ENCODE results near the gene LAMP1.

Gene LAMP1

DNA sequence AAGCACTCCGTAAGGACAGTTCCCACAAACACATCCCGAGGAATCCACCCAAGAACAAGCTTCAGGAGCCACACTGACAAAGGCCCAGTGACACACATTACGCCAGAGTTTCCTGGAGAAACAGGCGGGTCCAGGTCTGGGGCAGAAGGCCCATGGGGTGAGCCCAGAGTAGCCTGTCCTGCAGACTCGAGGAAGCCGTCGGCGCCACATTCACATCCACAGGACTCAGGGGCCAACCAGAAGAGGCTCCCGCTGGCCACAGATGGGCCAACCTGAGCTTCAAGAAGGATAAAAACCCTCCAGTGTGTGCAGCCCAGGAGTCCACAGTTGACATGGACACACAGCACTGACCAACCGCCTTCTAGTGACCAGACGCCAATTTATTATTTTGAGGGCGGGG lies 35.6 kb downstream of the LAMP1 start:
- no peak for DNase-seq (ENCODE audit: extremely low read depth, low read depth)
- H3K4me3 ChIP-seq (replicated peaks; ENCODE audit: low read depth, low read length), result no peak overlapping the region
- TF ChIP-seq, protein P1, sequence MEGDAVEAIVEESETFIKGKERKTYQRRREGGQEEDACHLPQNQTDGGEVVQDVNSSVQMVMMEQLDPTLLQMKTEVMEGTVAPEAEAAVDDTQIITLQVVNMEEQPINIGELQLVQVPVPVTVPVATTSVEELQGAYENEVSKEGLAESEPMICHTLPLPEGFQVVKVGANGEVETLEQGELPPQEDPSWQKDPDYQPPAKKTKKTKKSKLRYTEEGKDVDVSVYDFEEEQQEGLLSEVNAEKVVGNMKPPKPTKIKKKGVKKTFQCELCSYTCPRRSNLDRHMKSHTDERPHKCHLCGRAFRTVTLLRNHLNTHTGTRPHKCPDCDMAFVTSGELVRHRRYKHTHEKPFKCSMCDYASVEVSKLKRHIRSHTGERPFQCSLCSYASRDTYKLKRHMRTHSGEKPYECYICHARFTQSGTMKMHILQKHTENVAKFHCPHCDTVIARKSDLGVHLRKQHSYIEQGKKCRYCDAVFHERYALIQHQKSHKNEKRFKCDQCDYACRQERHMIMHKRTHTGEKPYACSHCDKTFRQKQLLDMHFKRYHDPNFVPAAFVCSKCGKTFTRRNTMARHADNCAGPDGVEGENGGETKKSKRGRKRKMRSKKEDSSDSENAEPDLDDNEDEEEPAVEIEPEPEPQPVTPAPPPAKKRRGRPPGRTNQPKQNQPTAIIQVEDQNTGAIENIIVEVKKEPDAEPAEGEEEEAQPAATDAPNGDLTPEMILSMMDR (IDR thresholded peaks at IDR 0.05; ENCODE audit: low read depth, low read length, missing control alignments), result no peak

DNA sequence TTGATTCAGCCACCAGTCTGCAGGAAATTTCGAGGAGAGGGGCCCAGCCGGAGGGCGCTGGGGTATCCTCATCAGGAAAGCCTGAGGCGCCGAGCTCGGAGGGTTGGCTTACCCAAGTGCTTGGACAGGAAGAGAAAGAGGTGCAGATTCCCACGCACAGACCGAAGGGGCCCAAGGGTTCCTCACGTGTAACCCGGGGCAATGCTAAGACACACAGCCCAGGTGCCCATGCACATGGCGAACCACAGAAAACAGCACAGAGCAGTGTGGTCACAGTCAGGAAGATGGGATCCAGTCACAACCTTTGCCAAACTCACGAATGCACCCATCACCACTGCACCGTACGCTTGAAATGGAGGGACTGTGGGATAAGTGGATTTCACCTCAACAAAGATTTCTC lies 36.0 kb downstream of the LAMP1 start:
- TF ChIP-seq, protein P1 (IDR thresholded peaks at IDR 0.05; ENCODE audit: low read depth, low read length, missing control alignments), result no peak
- no peak overlapping the region for H3K4me3 ChIP-seq (replicated peaks; ENCODE audit: low read depth, low read length)
- DNase-seq (ENCODE audit: extremely low read depth, low read depth), result no peak

DNA sequence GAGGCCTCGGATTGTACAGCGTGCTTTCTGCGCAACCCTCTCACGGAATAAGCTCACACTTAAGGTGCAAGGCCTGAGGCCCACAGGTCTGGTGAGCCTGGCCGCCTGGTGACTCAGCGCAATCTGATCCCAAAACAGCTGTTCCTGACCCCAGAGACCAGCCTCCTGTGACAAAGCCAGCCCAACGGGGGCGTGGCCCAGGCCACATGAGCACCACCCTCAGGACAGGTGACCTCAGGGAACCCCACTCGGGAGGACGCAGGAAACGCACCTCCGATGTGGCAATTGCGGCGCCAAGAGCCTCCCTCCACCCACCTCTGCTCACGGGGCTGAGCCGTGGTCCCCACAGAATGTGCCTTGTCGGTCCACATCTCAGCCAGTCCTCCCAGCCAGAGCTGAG lies 40.5 kb downstream of the LAMP1 start:
- TF ChIP-seq, protein P1 (IDR thresholded peaks at IDR 0.05; ENCODE audit: low read depth, low read length, missing control alignments), result no peak
- no peak for DNase-seq (ENCODE audit: extremely low read depth, low read depth)

DNA sequence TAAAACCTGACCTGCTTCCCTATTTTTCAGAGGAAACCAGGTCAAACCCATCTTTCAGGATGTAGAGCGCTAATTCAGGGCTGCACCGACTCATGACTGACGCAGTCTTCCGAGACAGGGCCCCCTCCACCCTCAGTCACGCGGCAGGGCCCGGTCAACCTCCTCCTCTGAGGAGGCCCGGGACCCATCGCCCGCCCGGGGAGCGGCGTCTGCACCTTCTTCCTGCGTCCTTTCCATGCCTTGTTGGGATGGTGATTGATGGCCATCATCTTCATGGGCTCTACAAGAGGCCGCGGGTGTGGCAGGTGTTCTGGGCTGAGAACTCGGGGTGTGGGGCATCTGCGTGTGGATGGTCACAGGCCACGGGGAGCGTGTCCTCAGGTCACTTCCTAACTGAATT lies 40.9 kb downstream of the LAMP1 start:
- H3K4me3 ChIP-seq (replicated peaks; ENCODE audit: low read depth, low read length), result no peak overlapping the region
- DNase-seq (ENCODE audit: extremely low read depth, low read depth), result no peak
- TF ChIP-seq, protein P1 (IDR thresholded peaks at IDR 0.05; ENCODE audit: low read depth, low read length, missing control alignments), result no peak

More for the DNA sequence above, 40.5 kb downstream of the LAMP1 start:
- H3K4me3 ChIP-seq (replicated peaks; ENCODE audit: low read depth, low read length), result no peak overlapping the region

DNA sequence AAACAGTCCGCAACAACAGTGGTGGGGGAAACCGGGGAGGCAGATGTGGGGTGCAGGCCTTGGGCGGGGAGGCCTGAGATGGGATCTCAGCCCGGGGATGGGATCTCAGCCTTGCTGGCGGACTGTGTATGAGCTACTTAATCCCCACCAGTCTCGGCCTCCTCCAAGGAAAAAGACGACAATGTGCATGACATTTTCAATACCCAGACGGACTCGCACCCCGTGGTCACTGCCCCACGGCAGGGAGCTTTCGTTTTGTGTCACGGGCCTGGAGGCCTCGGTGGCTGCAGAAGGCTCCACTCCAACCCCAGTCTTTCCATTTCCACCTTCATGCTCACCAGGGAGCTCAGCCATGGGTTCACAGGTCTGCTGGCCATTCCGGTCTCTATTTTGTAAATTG lies 41.4 kb downstream of the LAMP1 start:
- DNase-seq (ENCODE audit: extremely low read depth, low read depth), result no peak
- TF ChIP-seq, protein P1 (IDR thresholded peaks at IDR 0.05; ENCODE audit: low read depth, low read length, missing control alignments), result no peak
- no peak overlapping the region for H3K4me3 ChIP-seq (replicated peaks; ENCODE audit: low read depth, low read length)

DNA sequence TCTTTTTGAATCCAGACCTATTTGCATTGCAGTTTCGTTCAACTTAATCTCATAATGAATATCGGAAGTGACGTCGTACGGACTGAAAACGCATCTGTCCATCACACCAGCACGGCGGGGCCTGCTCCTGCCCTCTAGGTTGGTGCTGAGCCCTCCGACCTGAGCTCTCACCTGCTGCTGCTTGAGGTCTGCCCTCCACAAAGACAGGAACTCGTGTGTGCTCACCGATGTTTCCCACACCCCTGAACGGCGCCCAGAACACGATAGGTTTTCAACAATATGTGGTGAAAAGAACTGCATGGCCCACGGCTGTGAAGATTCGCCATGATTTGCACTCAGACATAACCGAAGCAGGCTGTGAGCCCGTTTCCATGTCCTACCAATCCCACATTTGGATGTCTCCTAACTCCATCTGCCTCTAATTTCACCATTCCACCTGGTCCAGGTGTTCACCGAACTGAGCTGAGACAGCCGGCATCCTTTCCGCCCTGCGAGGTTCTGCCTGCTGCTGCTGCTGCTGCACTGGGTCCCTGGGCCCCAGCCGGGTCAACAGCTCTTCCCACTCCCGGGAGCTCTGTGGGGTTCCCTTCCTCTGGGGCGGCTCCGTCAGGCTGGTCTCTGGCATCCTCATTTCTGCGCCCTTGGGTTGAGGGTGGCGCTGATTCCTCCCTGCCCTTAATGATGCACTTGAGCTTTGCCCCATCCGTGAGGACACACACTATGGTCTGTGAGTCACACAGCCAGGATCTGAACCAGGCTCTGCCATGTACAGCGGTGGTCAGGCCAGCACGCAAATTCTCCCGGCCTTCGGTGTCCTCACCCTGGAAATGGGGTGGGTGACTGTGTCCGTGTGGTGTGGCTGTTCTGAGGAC lies 46.0 kb downstream of the LAMP1 start:
- TF ChIP-seq, protein P1 (IDR thresholded peaks at IDR 0.05; ENCODE audit: low read depth, low read length, missing control alignments), result no peak
- no peak overlapping the region for H3K4me3 ChIP-seq (replicated peaks; ENCODE audit: low read depth, low read length)
- DNase-seq (ENCODE audit: extremely low read depth, low read depth), result no peak

DNA sequence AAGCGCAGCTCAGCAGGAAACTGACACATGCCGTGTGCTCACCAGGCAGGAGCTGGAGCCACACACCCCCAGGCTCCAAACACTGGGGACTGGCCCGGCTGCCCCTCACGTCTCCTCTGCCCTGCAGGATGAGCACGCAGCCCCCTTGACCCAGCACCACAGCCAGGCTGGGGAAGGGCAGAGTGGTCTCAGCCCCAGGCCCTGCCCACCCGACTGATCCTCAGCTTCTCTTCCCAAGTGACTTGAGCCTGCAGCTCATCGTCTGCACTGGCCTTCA lies 46.6 kb downstream of the LAMP1 start:
- no peak for DNase-seq (ENCODE audit: extremely low read depth, low read depth)
- H3K4me3 ChIP-seq (replicated peaks; ENCODE audit: low read depth, low read length), result no peak overlapping the region
- TF ChIP-seq, protein P1 (IDR thresholded peaks at IDR 0.05; ENCODE audit: low read depth, low read length, missing control alignments), result no peak

Measured in HFF-Myc (cell line).